ENCODE data around the gene SPEM1.

DNA sequence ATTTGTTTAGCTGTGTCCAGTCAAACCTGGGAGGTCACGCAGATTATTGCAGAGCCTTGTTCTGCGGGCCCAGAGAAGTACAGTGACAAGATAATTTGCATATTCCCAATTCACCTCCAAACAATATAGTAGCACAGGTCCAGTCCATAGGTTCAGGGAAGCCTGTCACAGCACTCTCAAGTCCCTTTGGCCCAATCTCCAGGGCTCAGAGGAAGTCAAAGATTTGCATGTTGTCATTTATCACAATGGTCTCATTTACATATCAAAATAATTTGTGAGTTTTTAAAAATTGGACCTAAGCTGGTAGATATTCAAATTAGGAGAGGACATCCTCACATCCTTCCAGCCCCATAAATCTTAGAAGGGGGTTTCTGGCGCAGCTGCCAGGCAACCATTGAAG lies 47.4 kb downstream of the SPEM1 start:
- TF ChIP-seq EZH2 (IDR thresholded peaks at IDR 0.05; ENCODE audit: borderline replicate concordance), result no peak
- TF ChIP-seq, protein P1, sequence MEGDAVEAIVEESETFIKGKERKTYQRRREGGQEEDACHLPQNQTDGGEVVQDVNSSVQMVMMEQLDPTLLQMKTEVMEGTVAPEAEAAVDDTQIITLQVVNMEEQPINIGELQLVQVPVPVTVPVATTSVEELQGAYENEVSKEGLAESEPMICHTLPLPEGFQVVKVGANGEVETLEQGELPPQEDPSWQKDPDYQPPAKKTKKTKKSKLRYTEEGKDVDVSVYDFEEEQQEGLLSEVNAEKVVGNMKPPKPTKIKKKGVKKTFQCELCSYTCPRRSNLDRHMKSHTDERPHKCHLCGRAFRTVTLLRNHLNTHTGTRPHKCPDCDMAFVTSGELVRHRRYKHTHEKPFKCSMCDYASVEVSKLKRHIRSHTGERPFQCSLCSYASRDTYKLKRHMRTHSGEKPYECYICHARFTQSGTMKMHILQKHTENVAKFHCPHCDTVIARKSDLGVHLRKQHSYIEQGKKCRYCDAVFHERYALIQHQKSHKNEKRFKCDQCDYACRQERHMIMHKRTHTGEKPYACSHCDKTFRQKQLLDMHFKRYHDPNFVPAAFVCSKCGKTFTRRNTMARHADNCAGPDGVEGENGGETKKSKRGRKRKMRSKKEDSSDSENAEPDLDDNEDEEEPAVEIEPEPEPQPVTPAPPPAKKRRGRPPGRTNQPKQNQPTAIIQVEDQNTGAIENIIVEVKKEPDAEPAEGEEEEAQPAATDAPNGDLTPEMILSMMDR (IDR thresholded peaks at IDR 0.05; ENCODE audit: poor library complexity), result no peak
